Measurements from ENCODE around the gene SIGLEC12. TPM values are rescaled to one million over a fixed set of nuclear protein-coding genes. Genes with fewer than 3 reads are reported as not detected.

The SIGLEC12 gene
- total and polyA plus RNA-seq, 12 donors, result 0.10 to 0.70 TPM; not detected in 10

DNA sequence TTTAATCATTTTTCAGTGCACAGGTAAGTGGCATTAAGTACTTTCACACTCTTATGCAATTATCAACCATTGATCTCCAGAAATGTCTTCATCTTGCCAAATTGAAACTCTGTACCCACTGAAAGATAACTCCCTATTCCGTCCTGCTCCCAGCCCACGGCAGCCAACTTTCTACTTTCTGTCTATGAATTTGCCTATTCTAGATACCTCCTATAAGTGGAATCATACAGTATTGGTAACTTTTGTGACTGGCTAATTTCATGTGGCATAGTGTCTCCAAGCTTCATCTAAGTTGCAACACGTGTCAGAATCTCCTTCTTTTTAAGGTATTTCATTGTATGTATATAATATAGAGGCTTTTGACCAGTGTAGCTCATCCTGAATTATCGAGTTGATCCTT lies 29.0 kb downstream of the SIGLEC12 start:
- peaks cover 0 to 72% (median 28%) of the 10 kb centered on the region in 7 donors for H3K27me3 ChIP-seq
- H3K9me3 ChIP-seq, result peaks cover 0 to 6% (median 0%) of the 10 kb centered on the region in 11 donors
- WGBS, 2 donors, result 15% methylated on average over 4 of the region's 4 CpGs
- no peak for ATAC-seq
- intact Hi-C loops (cut with DNase I), result loop anchor here in 9 of 10 donors (1.0 to 10.0 kb wide), 8 partner anchors 134 to 312 kb away; no protein-coding TSS in a partner anchor
- no peak overlapping the region for H3K4me3 ChIP-seq
- DNase-seq, result no peak
- no peak overlapping the region for H3K27ac ChIP-seq
- H3K4me1 ChIP-seq, result no peaks in the 10 kb centered on the region
- TF ChIP-seq, protein P1, sequence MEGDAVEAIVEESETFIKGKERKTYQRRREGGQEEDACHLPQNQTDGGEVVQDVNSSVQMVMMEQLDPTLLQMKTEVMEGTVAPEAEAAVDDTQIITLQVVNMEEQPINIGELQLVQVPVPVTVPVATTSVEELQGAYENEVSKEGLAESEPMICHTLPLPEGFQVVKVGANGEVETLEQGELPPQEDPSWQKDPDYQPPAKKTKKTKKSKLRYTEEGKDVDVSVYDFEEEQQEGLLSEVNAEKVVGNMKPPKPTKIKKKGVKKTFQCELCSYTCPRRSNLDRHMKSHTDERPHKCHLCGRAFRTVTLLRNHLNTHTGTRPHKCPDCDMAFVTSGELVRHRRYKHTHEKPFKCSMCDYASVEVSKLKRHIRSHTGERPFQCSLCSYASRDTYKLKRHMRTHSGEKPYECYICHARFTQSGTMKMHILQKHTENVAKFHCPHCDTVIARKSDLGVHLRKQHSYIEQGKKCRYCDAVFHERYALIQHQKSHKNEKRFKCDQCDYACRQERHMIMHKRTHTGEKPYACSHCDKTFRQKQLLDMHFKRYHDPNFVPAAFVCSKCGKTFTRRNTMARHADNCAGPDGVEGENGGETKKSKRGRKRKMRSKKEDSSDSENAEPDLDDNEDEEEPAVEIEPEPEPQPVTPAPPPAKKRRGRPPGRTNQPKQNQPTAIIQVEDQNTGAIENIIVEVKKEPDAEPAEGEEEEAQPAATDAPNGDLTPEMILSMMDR (IDR thresholded peaks at IDR 0.05), result no peak
- no peaks in the 10 kb centered on the region for H3K36me3 ChIP-seq

DNA sequence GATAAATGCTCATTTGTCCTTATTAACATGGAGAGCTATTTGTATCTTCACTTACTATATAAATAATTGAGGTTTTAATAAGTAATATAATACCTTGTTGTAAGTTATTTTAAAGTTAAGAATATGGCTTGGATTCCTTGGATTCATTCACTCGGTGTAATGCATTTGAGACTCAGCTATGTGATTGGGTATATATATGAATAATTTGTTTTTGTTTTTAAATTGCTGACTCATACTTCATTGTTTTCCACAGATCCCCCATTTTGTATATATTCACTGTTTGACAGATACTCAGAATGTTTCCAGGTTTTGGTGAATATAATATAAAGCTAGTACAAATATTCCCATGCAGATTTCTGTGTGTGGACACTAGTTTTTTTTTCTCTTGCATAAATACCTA lies 30.1 kb downstream of the SIGLEC12 start:
- peaks cover 0 to 64% (median 28%) of the 10 kb centered on the region in 7 donors for H3K27me3 ChIP-seq
- no peak overlapping the region for H3K4me3 ChIP-seq
- DNase-seq, result no peak
- no peak for ATAC-seq
- H3K4me1 ChIP-seq, result peaks cover 0 to 8% (median 0%) of the 10 kb centered on the region in 9 donors
- WGBS, 2 donors, result 61 to 73% methylated on average over 1 of the region's 1 CpG
- intact Hi-C loops (cut with DNase I), result loop anchor here in 7 of 10 donors (5.0 to 10.0 kb wide), 5 partner anchors 183 to 313 kb away; no protein-coding TSS in a partner anchor
- peaks cover 0 to 6% (median 0%) of the 10 kb centered on the region in 11 donors for H3K9me3 ChIP-seq
- TF ChIP-seq, protein P1 (IDR thresholded peaks at IDR 0.05), result no peak
- H3K36me3 ChIP-seq, result no peaks in the 10 kb centered on the region
- no peak overlapping the region for H3K27ac ChIP-seq

DNA sequence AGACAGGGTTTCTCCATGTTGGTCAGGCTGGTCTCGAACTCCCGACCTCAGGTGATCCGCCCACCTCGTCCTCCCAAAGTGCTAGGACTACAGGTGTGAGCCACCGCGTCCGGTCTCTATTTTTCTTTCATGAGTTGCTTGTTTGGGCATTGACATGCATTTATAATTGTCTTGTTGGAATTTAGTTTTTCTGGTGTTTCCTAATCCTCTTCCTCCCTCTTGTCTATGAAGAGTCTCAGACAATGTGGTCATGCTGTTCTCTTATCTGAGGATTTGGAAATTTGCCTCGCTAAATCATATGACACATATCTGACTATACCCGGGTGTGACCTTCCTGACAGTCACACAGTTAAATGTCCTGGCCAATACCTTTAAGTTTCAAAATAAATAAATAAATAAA lies 30.6 kb downstream of the SIGLEC12 start:
- H3K36me3 ChIP-seq, result no peaks in the 10 kb centered on the region
- TF ChIP-seq, protein P1 (IDR thresholded peaks at IDR 0.05), result no peak
- no peak for DNase-seq
- H3K9me3 ChIP-seq, result peaks cover 0 to 1% (median 0%) of the 10 kb centered on the region in 11 donors
- no peak overlapping the region for H3K4me3 ChIP-seq
- no peak for ATAC-seq
- H3K4me1 ChIP-seq, result peaks cover 0 to 14% (median 0%) of the 10 kb centered on the region in 9 donors
- H3K27me3 ChIP-seq, result peaks cover 0 to 63% (median 22%) of the 10 kb centered on the region in 7 donors
- WGBS, 2 donors, result 61 to 73% methylated on average over 9 of the region's 9 CpGs
- intact Hi-C loops (cut with DNase I), result loop anchor here in 7 of 10 donors (5.0 to 10.0 kb wide), 5 partner anchors 184 to 314 kb away; no protein-coding TSS in a partner anchor
- no peak overlapping the region for H3K27ac ChIP-seq

DNA sequence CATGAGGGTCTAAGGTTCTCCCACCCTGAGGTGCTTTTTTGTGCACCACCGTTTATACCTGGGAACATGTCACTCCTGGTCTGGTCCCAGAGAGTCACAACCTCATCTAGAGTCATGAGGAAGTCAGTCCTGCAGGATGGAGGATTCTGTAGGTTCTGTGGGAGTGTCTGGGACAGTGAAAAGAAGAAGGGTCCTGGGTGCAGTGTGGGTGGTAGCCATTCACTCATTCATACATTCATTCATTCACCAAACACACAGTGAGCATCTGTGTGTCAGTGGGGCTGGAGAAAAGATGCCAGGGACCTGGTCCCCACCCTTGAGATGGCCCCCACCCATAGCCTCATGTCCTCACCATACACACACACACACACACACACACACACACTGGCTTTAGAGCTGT lies 32.0 kb downstream of the SIGLEC12 start:
- no peak for ATAC-seq
- Histone ChIP-seq H3K9me3 (no peaks in the 10 kb centered on the region), H3K4me3 (no peak overlapping the region), H3K27me3 (peaks cover 0 to 66% (median 26%) of the 10 kb centered on the region in 7 donors), H3K27ac (no peak overlapping the region), H3K4me1 (peaks cover 0 to 19% (median 0%) of the 10 kb centered on the region in 9 donors), H3K36me3 (no peaks in the 10 kb centered on the region)
- TF ChIP-seq, protein P1 (IDR thresholded peaks at IDR 0.05), result no peak
- no peak for DNase-seq
- intact Hi-C loops (cut with DNase I), result loop anchor here in 7 of 10 donors (5.0 to 10.0 kb wide), 5 partner anchors 185 to 315 kb away; no protein-coding TSS in a partner anchor
- WGBS, 2 donors, result 70 to 79% methylated on average over 1 of the region's 1 CpG

Measured in heart right ventricle (tissue), 16 donors.